Spinal cord (tissue), 10 donors: ENCODE results near the gene C12orf50. TPM values are rescaled to one million over a fixed set of nuclear protein-coding genes. Genes with fewer than 3 reads are reported as not detected.

Experiments used
- DNase-seq, 6 donors: peaks; one replicate each; pipeline versions ENCODE4 v3.0.0 to v3.0.0-alpha.2; 2013 to 2015; ENCODE audit warnings: low spot score in 6 of 6, low read depth in 4 of 6
- H3K27ac ChIP-seq: one replicate; pipeline ENCODE4 v1.5.1; 2013; ENCODE audit warnings: low read depth, low read length, control low read depth
- H3K27me3 ChIP-seq: one replicate; pipeline ENCODE4 v1.6.1; 2013; ENCODE audit warnings: low read length; ENCODE audit not compliant: control insufficient read depth, insufficient read depth
- H3K36me3 ChIP-seq: one replicate; pipeline ENCODE4 v1.6.1; 2013; ENCODE audit warnings: low read length; ENCODE audit not compliant: control insufficient read depth, insufficient read depth
- H3K4me1 ChIP-seq: one replicate; pipeline ENCODE4 v1.6.1; 2013; ENCODE audit warnings: low read length; ENCODE audit not compliant: control insufficient read depth, insufficient read depth
- H3K4me3 ChIP-seq: one replicate; pipeline ENCODE4 v1.5.1; 2013; ENCODE audit warnings: low read depth, low read length, control low read depth
- H3K9me3 ChIP-seq: one replicate; pipeline ENCODE4 v1.6.1; 2013; ENCODE audit warnings: low read length; ENCODE audit not compliant: control insufficient read depth, insufficient read depth
- WGBS: methylation state at CpG from one replicate; pipeline ENCODE4 v1.1.5; 2013; ENCODE audit warnings: missing lambda C conversion rate; ENCODE audit not compliant: insufficient coverage; 5-methylcytosine and 5-hydroxymethylcytosine counted together
- polyA plus RNA-seq, 2 donors: library from polyadenylated mRNA; unstranded; fragments of 120-200 nt; gene quantifications; one replicate each; pipeline ENCODE4 v1.2.1, GENCODE V29; 2013; ENCODE audit not compliant: insufficient read length in 2 of 2
- total RNA-seq, 2 donors: library from RNA; depleted of rRNA in 1 of 2; stranded (reverse); fragments of 120-200 nt in 1 of 2; fragments of >200 nt in 1 of 2; gene quantifications; one replicate each; pipeline versions ENCODE4 v1.2.3 to v1.2.4, GENCODE V29; 2013 to 2014
- donor health status: healthy.

The C12orf50 gene
- total and polyA plus RNA-seq, 4 donors = 0.11 to 0.53 (median 0.24) TPM; not detected in 1

DNA sequence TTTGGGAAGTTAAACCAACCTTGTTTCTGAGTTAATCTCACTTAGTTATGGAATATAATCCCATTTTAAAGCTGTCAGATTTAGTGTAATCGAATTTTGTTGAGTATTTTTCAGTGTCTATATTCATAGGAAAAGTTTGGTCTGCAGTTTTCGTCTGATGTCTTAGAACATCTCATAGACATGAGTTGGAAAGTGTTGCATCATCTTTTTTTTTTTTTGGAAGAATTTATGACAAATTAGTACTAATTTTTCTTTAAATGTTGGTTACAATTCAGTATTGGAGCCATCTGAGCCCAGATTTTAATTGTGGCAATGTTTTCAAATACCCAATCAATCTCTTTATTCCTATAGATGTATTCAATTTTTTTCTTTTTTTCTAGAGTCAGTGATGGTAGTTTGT is 27.9 kb downstream of the C12orf50 start:
- WGBS = no CpG with 5 or more reads among the region's 2 CpGs
- Histone ChIP-seq H3K27ac (no peak overlapping the region), H3K4me3 (no peak overlapping the region), H3K9me3 (peaks cover 7% of the 10 kb centered on the region), H3K4me1 (no peaks in the 10 kb centered on the region), H3K36me3 (no peaks in the 10 kb centered on the region), H3K27me3 (no peaks in the 10 kb centered on the region)
- no peak for DNase-seq

- H3K36me3 ChIP-seq = no peaks in the 10 kb centered on the region
- no peaks in the 10 kb centered on the region for H3K4me1 ChIP-seq
- H3K4me3 ChIP-seq = no peak overlapping the region
- H3K27me3 ChIP-seq = no peaks in the 10 kb centered on the region
- no peaks in the 10 kb centered on the region for H3K9me3 ChIP-seq
- no peak overlapping the region for H3K27ac ChIP-seq
- 2% methylated on average over 7 of the region's 8 CpGs for WGBS
- peak; percentile 41 to 96 (median 68) for DNase-seq
These were observed 33.5 kb downstream of the C12orf50 start for GRCh38 chr12:87995581-87996178.

- Histone ChIP-seq H3K27me3 (no peaks in the 10 kb centered on the region), H3K9me3 (no peaks in the 10 kb centered on the region), H3K36me3 (no peaks in the 10 kb centered on the region)
These were observed 37.7 kb downstream of the C12orf50 start for GRCh38 chr12:87991483-87991882.

GRCh38 chr12:87988534-87988933 is 40.7 kb downstream of the C12orf50 start:
- no peak overlapping the region for H3K27ac ChIP-seq
- H3K36me3 ChIP-seq = no peaks in the 10 kb centered on the region
- H3K27me3 ChIP-seq = no peaks in the 10 kb centered on the region
- whole genome bisulfite sequencing = no CpG with 5 or more reads among the region's 2 CpGs
- no peak for DNase-seq
- H3K4me1 ChIP-seq = no peaks in the 10 kb centered on the region
- H3K4me3 ChIP-seq = no peak overlapping the region
- no peaks in the 10 kb centered on the region for H3K9me3 ChIP-seq

More at GRCh38 chr12:87991483-87991882, 37.7 kb downstream of the C12orf50 start:
- H3K27ac ChIP-seq = no peak overlapping the region
- no peak overlapping the region for H3K4me3 ChIP-seq
- DNase-seq = no peak
- no peaks in the 10 kb centered on the region for H3K4me1 ChIP-seq

- DNase-seq = no peak
- Histone ChIP-seq H3K4me1 (no peaks in the 10 kb centered on the region), H3K27ac (no peak overlapping the region), H3K4me3 (no peak overlapping the region), H3K36me3 (no peaks in the 10 kb centered on the region), H3K27me3 (no peaks in the 10 kb centered on the region), H3K9me3 (no peaks in the 10 kb centered on the region)
- WGBS = no CpG with 5 or more reads among the region's 2 CpGs
These were observed 44.0 kb downstream of the C12orf50 start for GRCh38 chr12:87985069-87985675.

DNA sequence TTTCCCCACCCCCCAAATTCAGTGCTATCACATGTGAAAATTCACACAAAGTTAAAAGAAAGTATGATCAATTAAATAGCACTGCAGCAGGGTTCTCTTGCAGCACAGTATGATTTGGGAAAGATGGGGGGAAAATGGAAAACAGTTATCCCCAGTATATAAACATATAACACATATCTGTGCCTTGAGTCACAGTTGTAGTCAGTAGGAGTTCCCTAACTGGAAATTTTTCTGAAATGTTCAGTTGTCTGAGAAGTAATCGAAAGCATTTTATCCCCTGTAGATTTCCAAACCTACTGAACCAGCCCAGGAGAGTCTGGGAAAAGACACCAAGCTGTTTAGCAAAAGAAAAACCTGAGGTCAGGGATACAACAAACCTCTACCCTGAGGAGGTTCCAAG is 47.0 kb downstream of the C12orf50 start:
- no peaks in the 10 kb centered on the region for H3K9me3 ChIP-seq
- WGBS = no CpG with 5 or more reads among the region's 1 CpG
- no peak for DNase-seq
- H3K27ac ChIP-seq = no peak overlapping the region
- no peaks in the 10 kb centered on the region for H3K27me3 ChIP-seq
- H3K4me1 ChIP-seq = no peaks in the 10 kb centered on the region
- H3K4me3 ChIP-seq = no peak overlapping the region
- H3K36me3 ChIP-seq = no peaks in the 10 kb centered on the region

DNA sequence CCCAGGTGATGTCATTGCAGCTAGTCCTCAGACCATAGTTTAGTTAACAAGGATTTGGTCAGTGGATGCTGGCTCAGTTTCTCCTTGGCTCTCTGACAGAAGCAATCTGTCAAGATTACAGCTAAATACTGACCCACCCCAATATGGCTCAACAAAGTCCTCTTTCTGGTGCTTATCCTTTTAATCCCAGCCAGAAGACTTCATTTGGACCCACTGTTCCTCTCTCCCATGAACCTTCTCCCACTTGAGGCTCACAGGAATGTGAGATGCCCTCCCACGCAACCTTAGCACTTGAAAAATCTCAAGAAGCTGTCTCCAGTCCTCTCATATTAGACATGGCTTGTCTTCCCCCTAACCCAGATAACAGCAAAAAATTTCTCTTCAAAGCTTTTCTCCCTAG is 47.7 kb downstream of the C12orf50 start:
- no peak overlapping the region for H3K4me3 ChIP-seq
- DNase-seq = no peak
- H3K36me3 ChIP-seq = no peaks in the 10 kb centered on the region
- H3K4me1 ChIP-seq = no peaks in the 10 kb centered on the region
- H3K27me3 ChIP-seq = no peaks in the 10 kb centered on the region
- 56% methylated on average over 1 of the region's 1 CpG for WGBS
- no peaks in the 10 kb centered on the region for H3K9me3 ChIP-seq
- no peak overlapping the region for H3K27ac ChIP-seq

- no peak for DNase-seq
- H3K27me3 ChIP-seq = no peaks in the 10 kb centered on the region
- H3K4me1 ChIP-seq = no peaks in the 10 kb centered on the region
- H3K4me3 ChIP-seq = no peak overlapping the region
- H3K27ac ChIP-seq = no peak overlapping the region
- no peaks in the 10 kb centered on the region for H3K9me3 ChIP-seq
- H3K36me3 ChIP-seq = no peaks in the 10 kb centered on the region
- WGBS = no CpG with 5 or more reads among the region's 3 CpGs
These were observed 53.3 kb downstream of the C12orf50 start for GRCh38 chr12:87975879-87976278.

DNA sequence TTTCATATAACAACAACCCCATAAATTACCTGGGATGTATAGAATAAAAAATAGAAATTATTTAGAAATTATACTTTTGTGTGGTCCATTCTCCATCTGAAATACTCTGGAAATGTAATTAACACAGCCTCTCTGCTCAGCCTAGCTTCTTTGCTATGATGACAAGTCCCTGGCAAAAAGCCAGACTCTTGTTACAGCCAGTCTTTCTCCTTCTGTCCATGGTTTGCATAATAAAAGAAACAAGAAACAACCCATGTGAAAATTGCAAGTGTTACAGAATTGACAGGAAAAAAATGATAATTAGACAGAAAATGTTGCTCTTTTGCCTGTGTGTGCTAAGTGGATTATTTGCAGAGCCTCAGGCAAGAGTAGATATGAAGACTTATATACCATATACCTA is 61.3 kb downstream of the C12orf50 start:
- Histone ChIP-seq H3K4me1 (no peaks in the 10 kb centered on the region), H3K36me3 (no peaks in the 10 kb centered on the region), H3K4me3 (no peak overlapping the region), H3K27me3 (no peaks in the 10 kb centered on the region), H3K27ac (no peak overlapping the region), H3K9me3 (no peaks in the 10 kb centered on the region)
- peak in 2 of 6 donors; percentile 70 to 95 for DNase-seq

DNA sequence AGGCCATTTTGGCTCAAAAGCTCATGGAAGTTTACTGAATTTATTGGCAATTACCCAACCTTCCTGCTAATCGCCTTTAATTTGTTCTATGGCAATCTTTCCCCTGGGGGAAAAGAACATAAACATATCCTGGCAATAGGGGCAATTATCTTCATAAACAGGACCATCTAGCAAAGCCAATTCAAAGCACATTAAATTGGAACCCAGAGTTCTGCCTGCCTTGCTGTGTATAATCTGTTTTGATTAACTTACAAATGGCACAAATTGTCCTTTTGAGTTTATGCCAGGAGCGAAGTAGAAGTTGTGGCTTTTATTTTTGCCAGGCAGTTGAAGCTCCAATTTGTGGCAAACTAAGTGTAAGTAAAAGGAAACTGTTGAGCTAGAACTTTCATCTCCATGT is 68.6 kb downstream of the C12orf50 start:
- H3K36me3 ChIP-seq = no peaks in the 10 kb centered on the region
- 50% methylated on average over 1 of the region's 2 CpGs for WGBS
- no peaks in the 10 kb centered on the region for H3K9me3 ChIP-seq
- H3K27me3 ChIP-seq = no peaks in the 10 kb centered on the region
- H3K4me3 ChIP-seq = no peak overlapping the region
- DNase-seq = peak in 2 of 6 donors; percentile 25 to 33
- H3K4me1 ChIP-seq = no peaks in the 10 kb centered on the region
- no peak overlapping the region for H3K27ac ChIP-seq
